Activated T-cell treated with anti-CD3 and anti-CD28 coated beads for 4 hours (primary cell): Measurements from ENCODE around the gene ACTG1.

ENCODE experiments used
- DNase-seq: peaks from one replicate; pipeline ENCODE4 v3.0.0-alpha.2; 2020

ACTG1 gene

GRCh38 chr17:81492202-81492601 lies 20.4 kb downstream of the ACTG1 start:
- DNase-seq = no peak

GRCh38 chr17:81491761-81492160 lies 20.8 kb downstream of the ACTG1 start:
- DNase-seq = no peak

- no peak for DNase-seq
Observed at GRCh38 chr17:81491181-81491581, 21.4 kb downstream of the ACTG1 start.

- DNase-seq = no peak
Observed at GRCh38 chr17:81489998-81490992, 22.3 kb downstream of the ACTG1 start.

GRCh38 chr17:81489012-81489997 lies 23.3 kb downstream of the ACTG1 start:
- DNase-seq = no peak

- DNase-seq = no peak
Observed at GRCh38 chr17:81488276-81488860, 24.2 kb downstream of the ACTG1 start.

- peak; percentile 75 for DNase-seq
Observed at GRCh38 chr17:81487487-81488275, 24.9 kb downstream of the ACTG1 start.

- DNase-seq = no peak
Observed at GRCh38 chr17:81487089-81487486, 25.5 kb downstream of the ACTG1 start.

- DNase-seq = no peak
Observed at GRCh38 chr17:81486199-81486810, 26.3 kb downstream of the ACTG1 start.

- DNase-seq = peak; percentile 80
Observed at GRCh38 chr17:81484195-81484979, 28.2 kb downstream of the ACTG1 start.

GRCh38 chr17:81483862-81484194 lies 28.8 kb downstream of the ACTG1 start:
- no peak for DNase-seq

GRCh38 chr17:81483085-81483861 lies 29.3 kb downstream of the ACTG1 start:
- no peak for DNase-seq

- DNase-seq = no peak
Observed at GRCh38 chr17:81482673-81483072, 29.9 kb downstream of the ACTG1 start.

- DNase-seq = no peak
Observed at GRCh38 chr17:81481815-81482505, 30.6 kb downstream of the ACTG1 start.

GRCh38 chr17:81481073-81481799 lies 31.4 kb downstream of the ACTG1 start:
- DNase-seq = peak; percentile 40

- DNase-seq = no peak
Observed at GRCh38 chr17:81480140-81481072, 32.2 kb downstream of the ACTG1 start.
